Activated CD8-positive, alpha-beta memory T cell treated with anti-CD3 and anti-CD28 coated beads for 36 hours (primary cell): Measurements from ENCODE around the gene NEURL1. TPM values are rescaled to one million over a fixed set of nuclear protein-coding genes. Genes with fewer than 3 reads are reported as not detected.

ENCODE experiments used
- CTCF ChIA-PET: fragments of 350-600 bp; sonication (Branson Sonifier 250); formaldehyde crosslinking; loops from one replicate; lab custom pipeline; 2021; ENCODE audit warnings: antibody characterized with exemption; lab: Charles Lee
- POLR2A ChIA-PET: fragments of 350-600 bp; sonication (Branson Sonifier 250); formaldehyde crosslinking; loops from one replicate; lab custom pipeline; 2021; ENCODE audit warnings: antibody characterized with exemption; lab: Charles Lee
- total RNA-seq, 2 experiments: library from RNA; stranded (reverse); gene quantifications; one replicate each; pipeline ENCODE4 v1.2.3, GENCODE V29; 2021

NEURL1 gene
- total RNA-seq, 2 experiments from 2014 or later = 1.9 to 2.1 TPM

DNA sequence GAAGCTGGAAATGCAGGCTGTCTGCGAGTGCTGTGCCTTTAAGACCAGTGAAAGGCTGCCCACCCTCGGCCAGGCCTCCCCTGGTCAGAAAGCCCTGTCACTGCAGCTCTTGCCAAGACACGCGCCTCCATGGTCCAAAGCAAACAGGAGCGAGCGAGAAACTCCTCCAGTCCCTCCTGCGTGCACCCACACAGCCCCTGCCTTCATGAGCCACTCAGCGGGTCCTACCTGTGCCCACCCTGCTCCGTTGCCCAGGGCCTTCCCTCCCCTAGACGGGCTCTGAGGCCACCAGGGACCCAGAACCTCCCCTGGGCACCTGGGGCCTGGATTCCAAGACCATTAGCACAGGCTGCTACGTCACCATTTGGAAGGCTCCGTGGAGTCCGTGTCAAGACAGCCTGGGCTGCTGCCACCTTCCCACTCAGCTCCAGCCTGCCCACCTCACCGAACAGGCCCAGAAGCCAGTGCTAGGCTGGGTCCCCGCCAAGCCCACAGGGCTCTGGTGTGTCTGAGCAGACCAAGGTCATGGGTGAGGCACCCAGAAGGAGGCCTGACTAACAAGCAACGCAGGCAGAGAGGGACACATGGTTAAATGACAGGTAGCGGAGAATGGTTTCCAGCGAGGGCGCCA lies 144.5 kb downstream of the NEURL1 start:
- CTCF ChIA-PET = no interaction called here
- POLR2A ChIA-PET = no interaction called here

DNA sequence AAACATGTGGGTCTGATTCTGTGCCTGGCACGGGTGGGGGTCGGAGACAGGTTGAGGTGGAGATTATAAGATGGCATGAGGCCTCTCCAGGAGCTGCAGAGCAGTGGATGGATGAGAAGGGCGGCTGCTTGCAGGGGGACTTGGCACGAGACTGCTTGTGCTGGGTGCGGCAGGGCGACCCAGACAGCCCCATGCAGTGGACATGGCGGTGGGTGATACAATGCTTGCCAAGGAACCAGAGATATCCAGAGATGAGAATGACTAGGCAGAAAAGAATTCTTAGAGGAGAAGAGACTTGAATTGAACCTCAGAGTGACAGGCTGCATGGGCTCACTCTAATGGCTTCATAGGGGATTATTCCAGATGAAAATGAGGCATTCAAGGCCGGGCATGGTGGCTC lies 145.4 kb downstream of the NEURL1 start:
- ChIA-PET CTCF (no interaction called here), POLR2A (no interaction called here)

DNA sequence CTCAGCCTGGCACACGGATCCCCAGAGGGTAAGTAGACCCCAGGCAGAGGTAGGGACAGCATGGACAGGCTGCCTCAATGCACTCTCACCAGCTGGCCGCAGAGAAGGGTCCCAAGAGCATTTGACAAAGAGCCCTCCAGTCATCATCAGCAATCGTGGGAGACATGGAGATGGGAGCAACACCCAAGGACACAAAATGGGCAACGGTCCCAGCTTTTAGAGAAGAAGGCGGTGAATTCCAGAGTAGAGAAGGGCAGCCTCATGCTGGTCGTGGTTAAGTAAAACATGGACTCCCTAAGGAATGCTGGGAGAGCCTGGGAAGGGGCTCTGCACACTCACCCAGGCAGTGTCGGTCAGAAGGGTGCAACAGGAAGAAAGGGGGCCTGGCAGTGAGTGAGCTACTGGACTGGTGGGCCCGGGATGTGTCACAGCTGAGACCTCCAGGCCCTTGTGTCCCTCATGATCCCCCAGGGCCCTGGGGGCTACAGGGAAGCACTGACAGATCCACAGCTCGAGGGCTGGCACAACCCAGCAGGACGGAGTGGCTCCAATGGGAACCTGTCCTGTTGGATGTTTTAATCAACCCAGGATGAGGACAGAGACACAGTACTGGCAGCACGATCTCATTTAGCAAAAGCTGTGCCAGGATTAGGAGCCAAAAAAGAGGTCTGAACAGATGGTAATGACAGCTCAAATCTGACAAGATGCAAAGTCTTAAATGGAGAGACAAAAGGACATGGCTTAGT lies 147.1 kb downstream of the NEURL1 start:
- CTCF ChIA-PET = no interaction called here
- POLR2A ChIA-PET = no interaction called here

DNA sequence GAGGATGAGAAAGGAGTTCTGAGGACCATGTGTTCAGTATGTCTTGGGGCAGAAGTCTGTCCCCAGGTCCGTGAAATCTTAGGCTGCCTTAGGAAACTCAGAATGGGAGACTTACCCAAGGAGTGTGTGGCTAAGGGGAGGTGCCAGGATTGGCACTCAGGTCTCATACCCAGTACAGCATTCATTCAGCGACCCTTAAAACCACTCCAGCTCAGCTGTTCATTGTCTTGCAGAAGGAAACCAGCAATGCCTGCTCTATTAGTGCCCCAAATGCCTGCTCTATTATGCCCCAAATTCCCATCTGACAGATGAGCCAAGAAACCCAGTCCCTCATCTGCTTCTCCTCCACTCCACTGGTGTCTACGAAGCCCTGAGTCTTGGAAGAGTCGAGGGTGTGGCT lies 147.8 kb downstream of the NEURL1 start:
- ChIA-PET POLR2A (no interaction called here), CTCF (no interaction called here)

Other genes with a start within 250 kb of the NEURL1 start
- under 1 TPM in 1 of 2 experiments, not detected in 1; 0.08 TPM for gene RPEL1, start 247.8 kb upstream of the NEURL1 start, total RNA-seq
- under 1 TPM; 0.63 to 0.82 TPM for gene INA, start 216.6 kb upstream of the NEURL1 start, total RNA-seq
- 10 to 100 TPM; 17.9 to 18.3 TPM for gene PCGF6, start 142.6 kb upstream of the NEURL1 start, total RNA-seq
- gene TAF5, start 125.7 kb upstream of the NEURL1 start, total RNA-seq = 10 to 100 TPM; 12.0 to 12.4 TPM
- gene ATP5MK, start 97.2 kb upstream of the NEURL1 start, total RNA-seq = 100 to 1,000 TPM; 459 to 475 TPM
- 10 to 100 TPM; 93.4 to 93.7 TPM for gene PDCD11, start 97.1 kb upstream of the NEURL1 start, total RNA-seq
- 10 to 100 TPM; 12.1 to 14.0 TPM for gene CALHM2, start 41.3 kb upstream of the NEURL1 start, total RNA-seq
- gene CALHM1, start 34.8 kb upstream of the NEURL1 start, total RNA-seq = not detected
- gene CALHM3, start 14.5 kb upstream of the NEURL1 start, total RNA-seq = under 1 TPM in 1 of 2 experiments, not detected in 1; 0.10 TPM